Brain microvascular endothelial cell (primary cell): Measurements from ENCODE around the gene EMC6.
A peak's percentile ranks its signal among the peaks of the same experiment; 100 is the strongest.

ENCODE experiments used
- DNase-seq: peaks from one replicate; pipeline ENCODE4 v3.0.0-alpha.2; 2020
- H3K27ac ChIP-seq: fragments of 250-450 bp; sonication (Bioruptor Pico); 2 replicates; pipeline ENCODE4 v1.5.1; 2020; ENCODE audit warnings: mild to moderate bottlenecking, moderate library complexity
- H3K27me3 ChIP-seq: fragments of 250-450 bp; sonication (Bioruptor Pico); replicated peaks from 2 replicates; pipeline ENCODE4 v1.5.1; 2020; ENCODE audit warnings: mild to moderate bottlenecking
- H3K36me3 ChIP-seq: fragments of 250-450 bp; sonication (Bioruptor Pico); replicated peaks from 2 replicates; pipeline ENCODE4 v1.5.1; 2020; ENCODE audit warnings: mild to moderate bottlenecking
- H3K4me3 ChIP-seq: 2 replicates; pipeline ENCODE4 v1.5.1; 2011; ENCODE audit warnings: low read depth, mild to moderate bottlenecking, control low read depth, low read length, moderate library complexity
- in situ Hi-C: cut with HindIII; loops from 2 replicates; pipeline ENCODE4 v1.10.0; 2017; ENCODE audit warnings: low sequenced_read_pairs, low pct_ligation_motif_present
- TF ChIP-seq, protein P1 (sequence below): IDR thresholded peaks from 2 replicates; pipeline ENCODE4 v1.5.1; 2011; ENCODE audit warnings: low read depth, mild to moderate bottlenecking, moderate library complexity, low read length, control low read depth, inconsistent platforms; ENCODE audit errors: missing control alignments

Gene EMC6

DNA sequence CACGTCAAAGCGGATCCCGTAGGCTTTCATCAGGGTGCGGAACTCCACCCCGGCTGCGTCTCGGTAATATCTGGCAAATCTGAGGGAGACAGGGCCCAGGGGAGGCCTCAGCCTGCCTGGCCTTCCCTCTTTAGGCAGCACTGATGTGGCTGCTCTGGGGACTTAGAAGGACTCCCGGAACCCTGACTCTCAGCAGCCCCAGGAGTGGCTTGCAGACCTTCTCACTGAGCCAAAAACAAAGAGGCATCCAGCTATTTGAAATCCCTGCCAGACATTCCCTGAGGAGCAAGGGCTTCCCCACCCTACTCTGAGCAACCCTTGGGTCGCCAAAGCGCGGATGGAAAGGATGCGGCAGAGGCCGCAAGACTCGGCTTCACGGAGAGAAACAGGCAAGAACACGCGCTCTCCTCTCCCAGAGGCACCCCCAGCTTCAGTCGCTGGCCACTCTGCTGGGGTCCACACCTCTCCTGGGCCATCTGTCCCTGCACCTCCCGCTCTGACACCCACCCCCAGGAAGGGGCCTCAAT, 19.5 kb downstream of the EMC6 start:
- H3K27me3 ChIP-seq = no peaks in the 10 kb centered on the region
- H3K4me3 ChIP-seq = no peak overlapping the region
- in situ Hi-C loops = no loop called here
- TF ChIP-seq, protein P1, sequence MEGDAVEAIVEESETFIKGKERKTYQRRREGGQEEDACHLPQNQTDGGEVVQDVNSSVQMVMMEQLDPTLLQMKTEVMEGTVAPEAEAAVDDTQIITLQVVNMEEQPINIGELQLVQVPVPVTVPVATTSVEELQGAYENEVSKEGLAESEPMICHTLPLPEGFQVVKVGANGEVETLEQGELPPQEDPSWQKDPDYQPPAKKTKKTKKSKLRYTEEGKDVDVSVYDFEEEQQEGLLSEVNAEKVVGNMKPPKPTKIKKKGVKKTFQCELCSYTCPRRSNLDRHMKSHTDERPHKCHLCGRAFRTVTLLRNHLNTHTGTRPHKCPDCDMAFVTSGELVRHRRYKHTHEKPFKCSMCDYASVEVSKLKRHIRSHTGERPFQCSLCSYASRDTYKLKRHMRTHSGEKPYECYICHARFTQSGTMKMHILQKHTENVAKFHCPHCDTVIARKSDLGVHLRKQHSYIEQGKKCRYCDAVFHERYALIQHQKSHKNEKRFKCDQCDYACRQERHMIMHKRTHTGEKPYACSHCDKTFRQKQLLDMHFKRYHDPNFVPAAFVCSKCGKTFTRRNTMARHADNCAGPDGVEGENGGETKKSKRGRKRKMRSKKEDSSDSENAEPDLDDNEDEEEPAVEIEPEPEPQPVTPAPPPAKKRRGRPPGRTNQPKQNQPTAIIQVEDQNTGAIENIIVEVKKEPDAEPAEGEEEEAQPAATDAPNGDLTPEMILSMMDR = no peak
- no peaks in the 10 kb centered on the region for H3K36me3 ChIP-seq
- DNase-seq = no peak
- H3K27ac ChIP-seq = no peak overlapping the region

DNA sequence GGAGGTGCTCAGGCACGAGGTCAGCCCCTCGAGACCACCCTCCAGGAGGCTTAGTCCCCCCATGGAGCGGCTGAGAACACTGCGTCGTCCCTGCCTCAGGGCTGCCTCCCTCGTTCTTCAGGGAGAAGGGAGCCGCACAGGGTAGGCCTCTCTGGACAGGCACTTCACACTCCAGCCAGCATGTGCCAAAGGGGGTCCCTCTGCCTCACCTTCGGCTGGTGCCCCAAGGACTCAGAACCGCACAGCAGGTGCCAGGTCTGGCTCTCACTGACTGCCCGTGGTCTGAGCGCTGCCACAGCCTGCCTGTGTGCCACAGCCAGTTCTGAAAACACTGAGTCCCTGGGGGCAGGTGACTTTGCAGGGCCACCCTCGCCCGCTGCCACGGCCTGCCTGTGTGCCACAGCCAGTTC, 20.2 kb downstream of the EMC6 start:
- Histone ChIP-seq H3K27me3 (no peaks in the 10 kb centered on the region), H3K27ac (no peak overlapping the region), H3K4me3 (no peak overlapping the region), H3K36me3 (no peaks in the 10 kb centered on the region)
- no peak for DNase-seq
- TF ChIP-seq, protein P1 = no peak
- in situ Hi-C loops = no loop called here

GRCh38 chr17:3689262-3690093, 20.9 kb downstream of the EMC6 start:
- Histone ChIP-seq H3K27me3 (no peaks in the 10 kb centered on the region), H3K4me3 (no peak overlapping the region), H3K36me3 (no peaks in the 10 kb centered on the region), H3K27ac (no peak overlapping the region)
- TF ChIP-seq, protein P1 = no peak
- in situ Hi-C loops = no loop called here
- no peak for DNase-seq

- DNase-seq = no peak
- Histone ChIP-seq H3K27ac (no peak overlapping the region), H3K36me3 (no peaks in the 10 kb centered on the region), H3K4me3 (no peak overlapping the region), H3K27me3 (no peaks in the 10 kb centered on the region)
- TF ChIP-seq, protein P1 = no peak
- in situ Hi-C loops = no loop called here
These were observed 21.6 kb downstream of the EMC6 start for GRCh38 chr17:3690094-3690715.

- H3K27ac ChIP-seq = no peak overlapping the region
- no peak overlapping the region for H3K4me3 ChIP-seq
- in situ Hi-C loops = no loop called here
- no peaks in the 10 kb centered on the region for H3K36me3 ChIP-seq
- no peaks in the 10 kb centered on the region for H3K27me3 ChIP-seq
- DNase-seq = no peak
- TF ChIP-seq, protein P1 = peak; percentile 26
These were observed 23.0 kb downstream of the EMC6 start for GRCh38 chr17:3691617-3692067.
